HCT116 (cell line): ENCODE measurements around the gene SLC28A3.

Experiments used
- EZH2 ChIP-seq: fragments of 200-600 bp; sonication (generic); IDR thresholded peaks from 2 replicates; pipeline ENCODE4 v1.6.1; 2017; ENCODE audit warnings: antibody characterized with exemption, mixed run types
- POLR2A ChIP-seq: IDR thresholded peaks from 2 replicates; pipeline ENCODE4 v1.7.0; 2011; ENCODE audit warnings: borderline replicate concordance; ENCODE audit not compliant: insufficient read depth, insufficient read length; ENCODE audit errors: extremely low read depth
- POLR2AphosphoS5 ChIP-seq: IDR thresholded peaks from 2 replicates; pipeline ENCODE4 v1.6.1; 2011; ENCODE audit warnings: mild to moderate bottlenecking, low read depth, low read length, moderate library complexity
- SIN3A ChIP-seq: IDR thresholded peaks from 2 replicates; pipeline ENCODE4 v1.6.1; 2012; ENCODE audit warnings: low read depth
- TF ChIP-seq, protein P1 (sequence below), 3 experiments: fragments of 200-600 bp in 1 of 3; sonication (generic) in 1 of 3; IDR thresholded peaks in 2 of 3; conservative IDR thresholded peaks in 1 of 3; 2 replicates each; pipeline ENCODE4 v1.5.1; 2012 to 2017; ENCODE audit warnings: low read depth in 2 of 3, low read length in 2 of 3, antibody characterized with exemption in 1 of 3, borderline replicate concordance in 1 of 3, control low read depth in 1 of 3, mild to moderate bottlenecking in 1 of 3, mixed read lengths in 1 of 3, mixed run types in 1 of 3, moderate library complexity in 1 of 3; ENCODE audit not compliant: insufficient read depth in 1 of 3
- TF ChIP-seq, protein P2 (sequence below): IDR thresholded peaks from 2 replicates; pipeline ENCODE4 v1.6.1; 2012; ENCODE audit warnings: low read depth

DNA sequence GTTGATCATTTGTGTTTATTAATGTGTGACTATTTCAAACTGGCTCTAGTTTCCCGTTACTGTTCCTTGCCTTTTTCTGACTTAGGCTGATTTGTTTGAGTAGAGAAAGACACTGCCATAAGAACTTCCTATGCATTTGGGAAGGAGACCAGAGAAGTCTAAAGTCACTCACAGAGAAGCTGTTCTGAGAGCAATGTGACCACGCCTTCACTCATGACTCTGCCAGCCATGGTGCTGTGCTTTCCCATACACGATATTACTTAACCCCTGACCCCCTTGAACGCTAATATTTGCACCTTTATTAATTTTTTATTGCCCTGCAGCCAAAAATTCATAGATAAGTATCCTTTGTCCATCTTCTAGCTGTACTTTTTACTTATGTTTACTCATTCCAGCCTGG, 20.9 kb downstream of the SLC28A3 start:
- TF ChIP-seq, protein P1, sequence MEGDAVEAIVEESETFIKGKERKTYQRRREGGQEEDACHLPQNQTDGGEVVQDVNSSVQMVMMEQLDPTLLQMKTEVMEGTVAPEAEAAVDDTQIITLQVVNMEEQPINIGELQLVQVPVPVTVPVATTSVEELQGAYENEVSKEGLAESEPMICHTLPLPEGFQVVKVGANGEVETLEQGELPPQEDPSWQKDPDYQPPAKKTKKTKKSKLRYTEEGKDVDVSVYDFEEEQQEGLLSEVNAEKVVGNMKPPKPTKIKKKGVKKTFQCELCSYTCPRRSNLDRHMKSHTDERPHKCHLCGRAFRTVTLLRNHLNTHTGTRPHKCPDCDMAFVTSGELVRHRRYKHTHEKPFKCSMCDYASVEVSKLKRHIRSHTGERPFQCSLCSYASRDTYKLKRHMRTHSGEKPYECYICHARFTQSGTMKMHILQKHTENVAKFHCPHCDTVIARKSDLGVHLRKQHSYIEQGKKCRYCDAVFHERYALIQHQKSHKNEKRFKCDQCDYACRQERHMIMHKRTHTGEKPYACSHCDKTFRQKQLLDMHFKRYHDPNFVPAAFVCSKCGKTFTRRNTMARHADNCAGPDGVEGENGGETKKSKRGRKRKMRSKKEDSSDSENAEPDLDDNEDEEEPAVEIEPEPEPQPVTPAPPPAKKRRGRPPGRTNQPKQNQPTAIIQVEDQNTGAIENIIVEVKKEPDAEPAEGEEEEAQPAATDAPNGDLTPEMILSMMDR (IDR thresholded peaks at IDR 0.05 in 2 of 3, conservative IDR thresholded peaks at IDR 0.05 in 1 of 3; ENCODE audit: borderline replicate concordance in 1 of 3, insufficient read depth in 1 of 3, low read depth in 2 of 3, low read length in 2 of 3): no peak
- TF ChIP-seq POLR2A (no peak), POLR2AphosphoS5 (no peak), EZH2 (no peak), SIN3A (no peak)
- TF ChIP-seq, protein P2, sequence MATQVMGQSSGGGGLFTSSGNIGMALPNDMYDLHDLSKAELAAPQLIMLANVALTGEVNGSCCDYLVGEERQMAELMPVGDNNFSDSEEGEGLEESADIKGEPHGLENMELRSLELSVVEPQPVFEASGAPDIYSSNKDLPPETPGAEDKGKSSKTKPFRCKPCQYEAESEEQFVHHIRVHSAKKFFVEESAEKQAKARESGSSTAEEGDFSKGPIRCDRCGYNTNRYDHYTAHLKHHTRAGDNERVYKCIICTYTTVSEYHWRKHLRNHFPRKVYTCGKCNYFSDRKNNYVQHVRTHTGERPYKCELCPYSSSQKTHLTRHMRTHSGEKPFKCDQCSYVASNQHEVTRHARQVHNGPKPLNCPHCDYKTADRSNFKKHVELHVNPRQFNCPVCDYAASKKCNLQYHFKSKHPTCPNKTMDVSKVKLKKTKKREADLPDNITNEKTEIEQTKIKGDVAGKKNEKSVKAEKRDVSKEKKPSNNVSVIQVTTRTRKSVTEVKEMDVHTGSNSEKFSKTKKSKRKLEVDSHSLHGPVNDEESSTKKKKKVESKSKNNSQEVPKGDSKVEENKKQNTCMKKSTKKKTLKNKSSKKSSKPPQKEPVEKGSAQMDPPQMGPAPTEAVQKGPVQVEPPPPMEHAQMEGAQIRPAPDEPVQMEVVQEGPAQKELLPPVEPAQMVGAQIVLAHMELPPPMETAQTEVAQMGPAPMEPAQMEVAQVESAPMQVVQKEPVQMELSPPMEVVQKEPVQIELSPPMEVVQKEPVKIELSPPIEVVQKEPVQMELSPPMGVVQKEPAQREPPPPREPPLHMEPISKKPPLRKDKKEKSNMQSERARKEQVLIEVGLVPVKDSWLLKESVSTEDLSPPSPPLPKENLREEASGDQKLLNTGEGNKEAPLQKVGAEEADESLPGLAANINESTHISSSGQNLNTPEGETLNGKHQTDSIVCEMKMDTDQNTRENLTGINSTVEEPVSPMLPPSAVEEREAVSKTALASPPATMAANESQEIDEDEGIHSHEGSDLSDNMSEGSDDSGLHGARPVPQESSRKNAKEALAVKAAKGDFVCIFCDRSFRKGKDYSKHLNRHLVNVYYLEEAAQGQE: no peak
